Coronary artery (tissue), 2 donors: ENCODE results near the gene TBC1D8.

Source experiments
- DNase-seq: peaks from one replicate; pipeline ENCODE4 v3.0.0-alpha.2; 2017; ENCODE audit warnings: low spot score
- H3K27ac ChIP-seq, 2 donors: fragments of 200-600 bp; sonication (generic); one replicate each; pipeline ENCODE4 v1.5.1; 2016 to 2019
- H3K4me3 ChIP-seq: fragments of 200-600 bp; sonication (generic); 2 replicates; pipeline ENCODE4 v1.5.1; 2016; ENCODE audit warnings: mild to moderate bottlenecking, moderate library complexity
- TF ChIP-seq, protein P1 (sequence below): fragments of 200-600 bp; sonication (generic); IDR thresholded peaks from one replicate; pipeline ENCODE4 v1.5.1; 2019; ENCODE audit warnings: antibody characterized with exemption

TBC1D8 gene

GRCh38 chr2:101135412-101136296 lies 15.5 kb downstream of the TBC1D8 start:
- TF ChIP-seq, protein P1, sequence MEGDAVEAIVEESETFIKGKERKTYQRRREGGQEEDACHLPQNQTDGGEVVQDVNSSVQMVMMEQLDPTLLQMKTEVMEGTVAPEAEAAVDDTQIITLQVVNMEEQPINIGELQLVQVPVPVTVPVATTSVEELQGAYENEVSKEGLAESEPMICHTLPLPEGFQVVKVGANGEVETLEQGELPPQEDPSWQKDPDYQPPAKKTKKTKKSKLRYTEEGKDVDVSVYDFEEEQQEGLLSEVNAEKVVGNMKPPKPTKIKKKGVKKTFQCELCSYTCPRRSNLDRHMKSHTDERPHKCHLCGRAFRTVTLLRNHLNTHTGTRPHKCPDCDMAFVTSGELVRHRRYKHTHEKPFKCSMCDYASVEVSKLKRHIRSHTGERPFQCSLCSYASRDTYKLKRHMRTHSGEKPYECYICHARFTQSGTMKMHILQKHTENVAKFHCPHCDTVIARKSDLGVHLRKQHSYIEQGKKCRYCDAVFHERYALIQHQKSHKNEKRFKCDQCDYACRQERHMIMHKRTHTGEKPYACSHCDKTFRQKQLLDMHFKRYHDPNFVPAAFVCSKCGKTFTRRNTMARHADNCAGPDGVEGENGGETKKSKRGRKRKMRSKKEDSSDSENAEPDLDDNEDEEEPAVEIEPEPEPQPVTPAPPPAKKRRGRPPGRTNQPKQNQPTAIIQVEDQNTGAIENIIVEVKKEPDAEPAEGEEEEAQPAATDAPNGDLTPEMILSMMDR: no peak
- DNase-seq: no peak
- no peak overlapping the region for H3K27ac ChIP-seq

DNA sequence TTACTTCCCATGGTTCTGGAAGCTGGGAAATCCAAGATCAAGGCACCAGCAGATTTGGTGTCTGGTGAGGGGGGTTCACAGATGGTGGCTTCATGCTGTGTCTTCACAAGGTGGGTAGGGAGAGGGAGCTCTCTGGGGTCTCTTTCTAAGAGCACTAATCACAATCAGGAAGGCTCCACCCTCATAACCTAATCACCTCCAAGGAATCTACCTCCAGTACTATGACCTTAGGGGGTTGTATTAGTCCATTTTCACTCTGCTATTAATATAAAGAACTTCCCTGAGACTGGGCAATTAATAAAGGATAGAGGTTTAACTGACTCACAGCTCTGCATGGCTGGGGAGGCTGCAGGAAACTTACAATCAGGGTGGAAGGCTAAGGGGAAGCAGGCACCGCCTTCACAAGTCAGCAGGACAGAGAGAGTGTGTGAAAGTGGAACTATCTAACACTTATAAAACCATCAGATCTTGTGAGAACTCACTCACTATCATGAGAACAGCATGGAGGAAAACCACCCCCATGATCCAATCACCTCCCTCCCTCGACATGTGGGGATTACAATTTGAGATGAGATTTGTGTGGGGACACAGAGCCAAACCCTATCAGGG lies 17.6 kb downstream of the TBC1D8 start:
- Histone ChIP-seq H3K27ac (no peak overlapping the region), H3K4me3 (no peak overlapping the region)
- no peak for DNase-seq
- TF ChIP-seq, protein P1: no peak

More at GRCh38 chr2:101135412-101136296, 15.5 kb downstream of the TBC1D8 start:
- no peak overlapping the region for H3K4me3 ChIP-seq

- DNase-seq: no peak
- H3K27ac ChIP-seq: no peak overlapping the region
- no peak overlapping the region for H3K4me3 ChIP-seq
- TF ChIP-seq, protein P1: no peak
Measured at GRCh38 chr2:101132202-101132601, 19.0 kb downstream of the TBC1D8 start.

DNA sequence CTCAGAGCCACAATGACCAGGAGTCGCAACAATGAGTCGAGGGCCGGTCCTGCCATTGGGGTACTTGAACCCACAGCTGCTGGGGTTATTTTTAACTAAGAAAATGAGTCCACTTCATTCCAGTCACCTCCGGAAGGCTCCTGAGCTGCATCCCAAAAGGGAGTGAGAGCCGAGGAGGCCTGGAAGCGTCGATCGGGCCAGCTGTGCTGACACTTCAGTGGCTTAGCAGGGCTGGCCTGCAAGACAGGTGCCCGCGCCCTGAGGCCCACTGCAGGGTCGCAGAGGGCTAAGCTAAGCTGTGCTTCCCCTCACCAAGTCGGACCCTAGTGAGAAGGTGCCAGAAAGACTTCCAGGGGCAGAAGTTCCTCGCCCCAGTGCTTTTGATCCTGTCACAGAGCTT lies 21.1 kb downstream of the TBC1D8 start:
- DNase-seq: no peak

GRCh38 chr2:101127319-101128056 lies 23.7 kb downstream of the TBC1D8 start:
- peak overlapping the region in 1 of 2 donors; percentile 15 for H3K27ac ChIP-seq
- H3K4me3 ChIP-seq: no peak overlapping the region
- TF ChIP-seq, protein P1: no peak
- no peak for DNase-seq

More for the DNA sequence above, 21.1 kb downstream of the TBC1D8 start:
- Histone ChIP-seq H3K27ac (no peak overlapping the region), H3K4me3 (no peak overlapping the region)
- TF ChIP-seq, protein P1: no peak

- TF ChIP-seq, protein P1: no peak
- Histone ChIP-seq H3K4me3 (no peak overlapping the region), H3K27ac (peak overlapping the region in 1 of 2 donors; percentile 82)
- DNase-seq: no peak
Measured at GRCh38 chr2:101125808-101126207, 25.4 kb downstream of the TBC1D8 start.
